ENCODE measurements around the gene GRK5. TPM values are rescaled to one million over a fixed set of nuclear protein-coding genes. Genes with fewer than 3 reads are reported as not detected.
"Not testable (repeated sequence)": the region's sequence is repeated elsewhere in the genome, so short reads cannot be mapped to it uniquely, and the experiment has no call there.

GRK5 gene
- total RNA-seq, 1 experiment from 2014 or later, result 58.2 TPM

GRCh38 chr10:119237722-119238436, 30.5 kb downstream of the GRK5 start:
- ChIA-PET POLR2A (ENCODE audit: low non-redundant PET) (no interaction called here), CTCF (interaction anchor here (0.9 kb wide), 1 partner anchor 13 kb away, joined by 4 read pairs; no protein-coding TSS in a partner anchor)
- TF ChIP-seq CTCF (conservative IDR thresholded peaks at IDR 0.05; ENCODE audit: low read depth, low read length) (no peak), EZH2 (IDR thresholded peaks at IDR 0.05; ENCODE audit: borderline replicate concordance, low read depth, low read length, poor library complexity, severe bottlenecking) (no peak)
- no peaks in the 10 kb centered on the region for H3K36me3 ChIP-seq (ENCODE audit: insufficient read depth, low read length, poor library complexity, severe bottlenecking)
- H3K4me3 ChIP-seq (ENCODE audit: low read depth, low read length, poor library complexity, severe bottlenecking), result no peak overlapping the region
- no peak for DNase-seq (ENCODE audit: low spot score)
- peak overlapping the region; percentile 71 for H3K27ac ChIP-seq (ENCODE audit: low read depth, low read length, poor library complexity, severe bottlenecking)
- intact Hi-C loops (cut with micrococcal nuclease; ENCODE audit: unreplicated experiment), result no loop called here
- H3K4me1 ChIP-seq (ENCODE audit: insufficient read depth, low read length, poor library complexity, severe bottlenecking), result peaks cover 36% of the 10 kb centered on the region
- H3K9me3 ChIP-seq (ENCODE audit: low read depth, low read length, poor library complexity, severe bottlenecking), result no peaks in the 10 kb centered on the region
- BruUV-seq (replicated peaks), result no TSS peak
- no peaks in the 10 kb centered on the region for H3K27me3 ChIP-seq (replicated peaks; ENCODE audit: insufficient read depth, low read depth, low read length, poor library complexity)

- Histone ChIP-seq H3K27ac (ENCODE audit: low read depth, low read length, poor library complexity, severe bottlenecking) (peak overlapping the region; percentile 25), H3K4me1 (ENCODE audit: insufficient read depth, low read length, poor library complexity, severe bottlenecking) (peaks cover 36% of the 10 kb centered on the region), H3K36me3 (ENCODE audit: insufficient read depth, low read length, poor library complexity, severe bottlenecking) (no peaks in the 10 kb centered on the region), H3K4me3 (ENCODE audit: low read depth, low read length, poor library complexity, severe bottlenecking) (no peak overlapping the region), H3K9me3 (ENCODE audit: low read depth, low read length, poor library complexity, severe bottlenecking) (no peaks in the 10 kb centered on the region), H3K27me3 (replicated peaks; ENCODE audit: insufficient read depth, low read depth, low read length, poor library complexity) (no peaks in the 10 kb centered on the region)
- intact Hi-C loops (cut with micrococcal nuclease; ENCODE audit: unreplicated experiment), result no loop called here
- POLR2A ChIA-PET (ENCODE audit: low non-redundant PET), result no interaction called here
- no TSS peak for BruUV-seq (replicated peaks)
- CTCF ChIA-PET, result no interaction called here
- TF ChIP-seq EZH2 (IDR thresholded peaks at IDR 0.05; ENCODE audit: borderline replicate concordance, low read depth, low read length, poor library complexity, severe bottlenecking) (no peak), CTCF (conservative IDR thresholded peaks at IDR 0.05; ENCODE audit: low read depth, low read length) (no peak)
- no peak for DNase-seq (ENCODE audit: low spot score)
Measured at GRCh38 chr10:119238577-119238976, 31.2 kb downstream of the GRK5 start.

- BruUV-seq (replicated peaks); CTCF ChIA-PET; POLR2A ChIA-PET (ENCODE audit: low non-redundant PET): not testable (repeated sequence)
Measured at GRCh38 chr10:119239015-119239414, 31.6 kb downstream of the GRK5 start.

DNA sequence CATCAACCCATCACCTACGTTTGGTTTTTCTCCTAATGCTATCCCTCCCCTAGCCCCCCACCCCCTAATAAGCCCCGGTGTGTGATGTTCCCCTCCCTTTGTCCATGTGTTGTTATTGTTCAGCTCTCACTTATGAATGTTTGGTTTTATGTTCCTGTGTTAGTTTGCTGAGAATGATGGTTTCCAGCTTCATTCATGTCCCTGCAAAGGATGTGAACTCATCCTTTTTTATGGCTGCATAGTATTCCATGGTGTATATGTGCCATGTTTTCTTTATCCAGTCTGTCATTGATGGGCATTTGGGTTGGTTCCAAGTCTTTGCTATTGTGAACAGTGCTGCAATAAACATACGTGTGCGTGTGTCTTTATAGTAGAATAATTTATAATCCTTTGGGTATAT, 32.3 kb downstream of the GRK5 start:
- CTCF ChIA-PET, result not testable (repeated sequence)
- peaks cover 35% of the 10 kb centered on the region for H3K4me1 ChIP-seq (ENCODE audit: insufficient read depth, low read length, poor library complexity, severe bottlenecking)

More at GRCh38 chr10:119239015-119239414, 31.6 kb downstream of the GRK5 start:
- H3K4me3 ChIP-seq (ENCODE audit: low read depth, low read length, poor library complexity, severe bottlenecking); H3K9me3 ChIP-seq (ENCODE audit: low read depth, low read length, poor library complexity, severe bottlenecking); intact Hi-C loops (cut with micrococcal nuclease; ENCODE audit: unreplicated experiment); DNase-seq (ENCODE audit: low spot score); H3K27me3 ChIP-seq (replicated peaks; ENCODE audit: insufficient read depth, low read depth, low read length, poor library complexity); H3K27ac ChIP-seq (ENCODE audit: low read depth, low read length, poor library complexity, severe bottlenecking); H3K36me3 ChIP-seq (ENCODE audit: insufficient read depth, low read length, poor library complexity, severe bottlenecking): not testable (repeated sequence)
- peaks cover 36% of the 10 kb centered on the region for H3K4me1 ChIP-seq (ENCODE audit: insufficient read depth, low read length, poor library complexity, severe bottlenecking)

More for the DNA sequence above, 32.3 kb downstream of the GRK5 start:
- H3K36me3 ChIP-seq (ENCODE audit: insufficient read depth, low read length, poor library complexity, severe bottlenecking); DNase-seq (ENCODE audit: low spot score); H3K27me3 ChIP-seq (replicated peaks; ENCODE audit: insufficient read depth, low read depth, low read length, poor library complexity); H3K4me3 ChIP-seq (ENCODE audit: low read depth, low read length, poor library complexity, severe bottlenecking); H3K9me3 ChIP-seq (ENCODE audit: low read depth, low read length, poor library complexity, severe bottlenecking); intact Hi-C loops (cut with micrococcal nuclease; ENCODE audit: unreplicated experiment); H3K27ac ChIP-seq (ENCODE audit: low read depth, low read length, poor library complexity, severe bottlenecking); POLR2A ChIA-PET (ENCODE audit: low non-redundant PET); BruUV-seq (replicated peaks): not testable (repeated sequence)
